DMS153 (cell line): ENCODE measurements around the gene C4orf36.
"Not testable (repeated sequence)": the region's sequence is repeated elsewhere in the genome, so short reads cannot be mapped to it uniquely, and the experiment has no call there.

Experiments
- DNase-seq: peaks from one replicate; lab custom pipeline; 2025; lab: John Stamatoyannopoulos, UW

C4orf36 gene

DNA sequence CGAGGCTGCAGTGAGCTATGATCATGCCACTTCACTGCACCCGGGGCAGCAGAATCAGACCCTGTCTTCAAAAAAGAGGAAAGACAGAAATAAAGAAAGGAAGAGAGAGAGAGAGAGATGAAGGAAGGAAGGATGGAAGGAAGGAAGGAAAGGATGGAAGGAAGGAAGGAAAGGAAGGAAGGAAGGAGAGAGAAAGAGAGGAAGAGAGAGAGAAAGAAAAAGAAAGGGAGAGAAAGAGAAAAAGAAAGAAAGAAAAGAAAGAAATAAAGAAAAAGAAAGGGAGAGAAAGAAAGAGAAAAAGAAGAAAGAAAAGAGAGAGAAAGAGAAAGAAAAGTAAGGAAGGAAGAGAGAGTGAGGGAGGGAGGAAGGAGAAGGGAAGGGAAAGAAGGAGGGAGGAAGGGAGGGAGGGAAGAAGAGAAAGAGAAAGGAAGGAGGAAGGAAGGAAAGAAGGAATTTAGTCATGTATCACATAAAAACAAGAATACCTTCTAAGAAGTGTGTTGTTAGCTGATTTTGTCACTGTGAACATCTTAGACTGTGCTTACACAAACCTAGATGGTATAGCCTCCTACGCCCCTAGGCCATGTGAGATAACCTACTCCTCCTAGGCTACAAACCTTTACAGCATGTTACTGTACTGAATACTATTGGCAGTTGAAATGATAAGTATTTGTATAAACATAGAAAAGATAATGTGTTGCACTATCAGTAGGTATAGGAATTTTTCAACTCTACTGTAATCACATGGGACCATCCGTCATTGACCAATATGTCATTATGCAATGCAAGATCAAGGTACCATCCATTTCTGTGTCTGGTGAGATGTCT lies 25.2 kb upstream of the C4orf36 start:
- DNase-seq = no peak

DNA sequence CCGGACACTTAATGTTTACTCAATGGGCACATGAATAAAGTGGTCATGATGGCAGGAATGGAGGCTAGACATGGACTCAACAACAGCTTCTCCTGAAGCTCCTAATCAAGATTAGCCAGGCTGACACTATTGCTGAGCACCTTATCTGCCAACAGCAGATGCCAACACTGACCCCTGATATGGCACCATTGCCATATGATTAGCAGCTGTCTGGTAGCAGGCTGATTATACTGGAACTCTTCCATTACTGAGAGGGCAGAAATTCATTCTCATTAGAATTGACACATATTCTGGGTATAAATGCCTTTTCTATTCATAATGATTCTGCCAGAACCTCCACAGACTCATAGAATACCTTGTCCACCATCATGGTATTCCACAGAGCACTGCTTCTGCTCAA lies 24.2 kb upstream of the C4orf36 start:
- no peak for DNase-seq

DNA sequence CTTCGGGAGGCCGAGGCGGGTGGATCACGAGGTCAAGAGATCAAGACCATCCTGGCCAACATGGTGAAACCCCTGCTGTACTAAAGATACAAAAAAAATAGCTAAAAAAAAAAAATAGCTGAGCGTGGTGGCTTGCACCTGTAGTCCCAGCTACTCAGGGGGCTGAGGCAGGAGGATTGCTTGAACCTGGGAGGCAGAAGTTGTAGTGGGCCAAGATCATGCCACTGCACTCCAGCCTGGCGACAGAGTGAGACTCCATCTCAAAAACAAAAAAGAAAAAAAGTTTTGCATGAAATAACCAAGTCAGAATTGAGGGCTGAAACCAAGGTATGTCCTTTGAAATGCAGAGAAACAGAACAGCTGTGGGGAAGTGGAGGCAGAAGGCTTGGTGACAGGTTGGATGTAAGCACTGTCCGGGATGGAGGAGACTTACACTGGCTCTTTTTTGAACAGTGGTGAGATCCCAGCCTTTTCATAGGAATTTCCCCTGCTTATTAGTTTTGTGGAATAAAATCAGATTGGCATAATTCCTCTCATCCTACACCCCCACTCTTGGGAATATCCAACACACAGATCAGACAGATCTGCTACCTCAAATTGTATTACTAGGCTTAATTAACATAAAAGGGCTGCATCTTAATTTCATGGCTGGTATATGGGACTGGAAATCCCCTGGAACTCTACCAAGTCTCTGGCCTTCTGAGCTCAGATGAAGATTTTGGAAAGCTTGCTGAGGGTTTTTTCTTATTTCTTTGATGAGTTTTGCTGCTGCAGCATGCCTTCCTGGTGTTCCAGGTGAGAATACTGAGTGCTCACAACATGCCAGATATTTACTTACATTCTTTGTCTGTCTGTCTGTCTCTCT lies 18.8 kb upstream of the C4orf36 start:
- no peak for DNase-seq

- no peak for DNase-seq
These were observed 18.1 kb upstream of the C4orf36 start for GRCh38 chr4:86910369-86910768.

GRCh38 chr4:86909546-86910295 lies 17.5 kb upstream of the C4orf36 start:
- no peak for DNase-seq

DNA sequence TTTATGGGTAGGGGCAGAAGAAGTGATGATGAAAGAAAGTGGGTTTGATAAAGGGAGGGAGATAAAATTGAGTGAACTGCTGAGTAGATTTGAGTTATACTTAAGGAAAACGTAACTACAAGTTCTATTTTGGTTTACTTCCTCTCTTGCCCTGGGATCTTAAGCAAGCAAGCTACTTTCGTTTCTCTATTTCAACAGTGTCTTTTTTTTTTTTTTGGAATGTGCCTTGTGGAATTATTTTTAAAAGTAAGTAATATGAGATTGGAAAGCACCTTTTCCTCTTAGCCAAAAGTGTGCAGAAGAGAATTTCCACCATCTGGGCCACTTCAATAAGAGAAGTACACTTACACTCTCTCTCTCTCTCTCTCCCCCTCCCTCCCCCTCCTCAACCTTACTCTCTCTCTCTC lies 16.0 kb upstream of the C4orf36 start:
- DNase-seq = no peak

DNA sequence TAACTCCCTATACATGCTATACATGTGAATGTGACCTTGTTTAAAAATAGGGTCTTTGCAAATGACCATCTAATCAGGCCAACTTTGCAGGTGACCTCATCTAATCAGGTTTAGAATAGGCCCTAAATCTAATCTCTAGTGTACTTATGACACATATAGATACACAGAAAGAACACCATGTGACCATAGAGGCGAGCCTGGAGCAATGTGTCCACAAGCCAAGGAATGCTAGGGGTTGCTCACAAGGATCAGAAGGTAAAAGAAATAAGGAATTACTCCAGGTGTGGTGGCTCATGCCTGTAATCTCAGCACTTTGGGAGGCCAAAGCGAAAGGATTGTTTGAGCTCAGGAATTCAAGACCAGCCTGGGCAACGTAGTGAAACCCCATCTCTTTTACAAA lies 9.6 kb upstream of the C4orf36 start:
- DNase-seq = no peak

- DNase-seq = no peak
These were observed 6.3 kb upstream of the C4orf36 start for GRCh38 chr4:86898562-86898961.

GRCh38 chr4:86896596-86896995 lies 4.4 kb upstream of the C4orf36 start:
- no peak for DNase-seq

- peak; percentile 63 for DNase-seq
These were observed 3.7 kb upstream of the C4orf36 start for GRCh38 chr4:86895692-86896488.

- no peak for DNase-seq
These were observed 2.2 kb upstream of the C4orf36 start for GRCh38 chr4:86894455-86894854.

DNA sequence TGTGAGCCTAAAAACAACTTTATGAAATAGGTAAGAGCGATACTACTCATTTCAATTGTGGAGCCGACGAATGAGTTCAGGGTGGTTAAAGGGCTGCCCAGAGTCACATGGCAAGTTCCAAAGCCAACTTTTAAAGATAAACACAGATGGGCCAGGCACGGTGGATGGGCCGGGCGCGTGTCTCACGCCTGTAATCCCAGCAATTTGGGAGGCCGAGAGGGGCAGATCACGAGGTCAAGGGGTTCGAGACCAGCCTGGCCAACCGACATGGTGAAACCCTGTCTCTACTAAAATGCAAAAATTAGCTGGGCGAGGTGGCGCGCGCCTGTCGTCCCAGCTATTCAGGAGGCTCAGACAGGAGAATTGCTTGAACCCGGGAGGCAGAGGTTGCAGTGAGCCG lies 914 bp upstream of the C4orf36 start:
- no peak for DNase-seq

DNA sequence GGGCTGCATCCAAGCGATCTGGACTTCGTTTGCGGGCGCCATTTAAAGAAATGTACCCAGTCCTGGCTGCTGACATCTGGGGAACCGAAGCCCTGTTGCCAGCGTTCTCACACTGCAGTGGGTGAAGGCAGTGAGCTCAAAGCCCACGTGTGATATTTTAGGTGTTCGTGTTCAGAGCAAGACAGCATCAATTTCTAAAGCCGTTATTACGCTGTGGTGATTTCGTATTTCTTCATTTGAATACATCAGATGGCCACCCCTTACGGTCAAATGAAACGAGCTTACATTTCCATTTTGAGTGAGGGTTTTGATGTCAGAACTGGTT lies 376 bp upstream of the C4orf36 start:
- DNase-seq = no peak

- peak; percentile 0 for DNase-seq
These were observed 1.4 kb downstream of the C4orf36 start for GRCh38 chr4:86890790-86891189.

GRCh38 chr4:86879641-86880040 lies 12.6 kb downstream of the C4orf36 start:
- no peak for DNase-seq

- no peak for DNase-seq
These were observed 13.6 kb downstream of the C4orf36 start for GRCh38 chr4:86878640-86879039.

- DNase-seq = no peak
These were observed 15.1 kb downstream of the C4orf36 start for GRCh38 chr4:86876894-86877685.

- not testable (repeated sequence) for DNase-seq
These were observed 16.8 kb downstream of the C4orf36 start for GRCh38 chr4:86875436-86875835.

GRCh38 chr4:86872135-86872534 lies 20.1 kb downstream of the C4orf36 start:
- no peak for DNase-seq

DNA sequence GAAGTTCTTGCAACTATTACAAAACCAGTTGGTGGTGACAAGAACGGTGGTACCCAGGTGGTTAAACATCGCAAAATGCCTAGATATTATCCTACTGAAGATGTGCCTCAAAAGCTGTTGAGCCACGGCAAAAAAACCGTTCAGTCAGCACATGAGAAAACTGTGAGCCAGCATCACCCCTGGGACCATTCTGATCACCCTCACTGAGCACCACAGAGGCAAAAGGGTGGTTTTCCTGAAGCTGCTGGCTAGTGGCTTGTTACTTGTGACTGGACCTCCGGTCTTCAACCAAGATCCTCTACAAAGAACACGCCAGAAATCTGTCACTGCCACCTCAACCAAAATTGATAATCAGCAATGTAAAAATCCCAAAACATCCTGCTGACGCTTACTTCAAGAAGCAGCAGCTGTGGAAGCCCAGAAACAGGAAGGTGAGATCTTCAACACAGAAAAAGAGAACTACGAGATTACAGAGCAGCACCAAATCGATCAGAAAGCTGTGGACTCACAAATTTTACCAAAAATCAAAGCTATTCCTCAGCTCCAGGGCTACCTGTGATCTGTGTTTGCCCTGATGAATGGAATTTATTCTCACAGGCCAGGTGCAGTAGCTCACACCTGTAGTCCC lies 21.7 kb downstream of the C4orf36 start:
- DNase-seq = no peak
